T-helper 22 cell (primary cell): ENCODE measurements around the gene KIRREL3.

ENCODE experiments used
- DNase-seq: peaks from one replicate; pipeline ENCODE4 v3.0.0-alpha.2; 2020; ENCODE audit warnings: low read depth

KIRREL3 gene

GRCh38 chr11:126790550-126791081 lies 210.0 kb downstream of the KIRREL3 start:
- DNase-seq, result no peak

- no peak for DNase-seq
Measured at GRCh38 chr11:126782810-126783209, 217.8 kb downstream of the KIRREL3 start.

- no peak for DNase-seq
Measured at GRCh38 chr11:126781942-126782341, 218.6 kb downstream of the KIRREL3 start.

GRCh38 chr11:126776119-126776518 lies 224.5 kb downstream of the KIRREL3 start:
- DNase-seq, result no peak

GRCh38 chr11:126772267-126772666 lies 228.3 kb downstream of the KIRREL3 start:
- DNase-seq, result no peak

GRCh38 chr11:126768702-126769101 lies 231.9 kb downstream of the KIRREL3 start:
- no peak for DNase-seq

- no peak for DNase-seq
Measured at GRCh38 chr11:126766440-126766839, 234.1 kb downstream of the KIRREL3 start.

- DNase-seq, result no peak
Measured at GRCh38 chr11:126765196-126765595, 235.4 kb downstream of the KIRREL3 start.

GRCh38 chr11:126764231-126764630 lies 236.3 kb downstream of the KIRREL3 start:
- no peak for DNase-seq

- no peak for DNase-seq
Measured at GRCh38 chr11:126756855-126757254, 243.7 kb downstream of the KIRREL3 start.

GRCh38 chr11:126756421-126756820 lies 244.1 kb downstream of the KIRREL3 start:
- DNase-seq, result no peak

- DNase-seq, result no peak
Measured at GRCh38 chr11:126755526-126755925, 245.0 kb downstream of the KIRREL3 start.

- DNase-seq, result no peak
Measured at GRCh38 chr11:126754591-126755426, 245.8 kb downstream of the KIRREL3 start.

GRCh38 chr11:126753990-126754389 lies 246.6 kb downstream of the KIRREL3 start:
- DNase-seq, result no peak

- DNase-seq, result no peak
Measured at GRCh38 chr11:126751242-126751641, 249.3 kb downstream of the KIRREL3 start.

- no peak for DNase-seq
Measured at GRCh38 chr11:126748793-126749192, 251.8 kb downstream of the KIRREL3 start.

GRCh38 chr11:126748100-126748791 lies 252.3 kb downstream of the KIRREL3 start:
- no peak for DNase-seq

GRCh38 chr11:126747315-126747714 lies 253.3 kb downstream of the KIRREL3 start:
- no peak for DNase-seq

GRCh38 chr11:126746443-126746842 lies 254.1 kb downstream of the KIRREL3 start:
- no peak for DNase-seq

- DNase-seq, result no peak
Measured at GRCh38 chr11:126744699-126745098, 255.9 kb downstream of the KIRREL3 start.

GRCh38 chr11:126743628-126744027 lies 256.9 kb downstream of the KIRREL3 start:
- no peak for DNase-seq

GRCh38 chr11:126742582-126742981 lies 258.0 kb downstream of the KIRREL3 start:
- DNase-seq, result no peak

- DNase-seq, result no peak
Measured at GRCh38 chr11:126740846-126741245, 259.7 kb downstream of the KIRREL3 start.
